MM.1S (cell line): ENCODE results near the gene RPH3AL.

Source experiments
- DNase-seq: peaks from one replicate; pipeline ENCODE4 v3.0.0-alpha.2; 2015
- H2AFZ ChIP-seq: fragments of 300-600 bp; sonication (generic); 2 replicates; pipeline ENCODE4 v1.6.0; 2016; ENCODE audit warnings: antibody characterized with exemption, low read length
- H3F3A ChIP-seq: fragments of 300-600 bp; sonication (generic); 2 replicates; pipeline ENCODE4 v1.6.1; 2016; ENCODE audit warnings: mild to moderate bottlenecking, antibody characterized with exemption, low read length, moderate library complexity, mixed read lengths; ENCODE audit not compliant: insufficient read depth
- H3K27ac ChIP-seq: fragments of 300-600 bp; sonication (generic); 2 replicates; pipeline ENCODE4 v1.5.1; 2016; ENCODE audit warnings: mild to moderate bottlenecking, low read length
- H3K27me3 ChIP-seq: fragments of 300-600 bp; sonication (generic); replicated peaks from 2 replicates; pipeline ENCODE4 v1.6.0; 2016; ENCODE audit warnings: low read length; ENCODE audit not compliant: insufficient read depth
- H3K36me3 ChIP-seq: fragments of 300-600 bp; sonication (generic); replicated peaks from 2 replicates; pipeline ENCODE4 v1.6.1; 2016; ENCODE audit warnings: mild to moderate bottlenecking, low read length, mixed read lengths; ENCODE audit not compliant: insufficient read depth
- H3K4me1 ChIP-seq: fragments of 300-600 bp; sonication (generic); 2 replicates; pipeline ENCODE4 v1.6.1; 2016; ENCODE audit warnings: low read length, mixed read lengths
- H3K4me2 ChIP-seq: fragments of 300-600 bp; sonication (generic); 2 replicates; pipeline ENCODE4 v1.6.0; 2016; ENCODE audit warnings: low read depth, low read length
- H3K4me3 ChIP-seq: fragments of 300-600 bp; sonication (generic); 2 replicates; pipeline ENCODE4 v1.5.1; 2016; ENCODE audit warnings: low read length, mixed read lengths
- H3K79me2 ChIP-seq: fragments of 300-600 bp; sonication (generic); 2 replicates; pipeline ENCODE4 v1.6.1; 2016; ENCODE audit warnings: mixed run types, low read length, mixed read lengths
- H3K9ac ChIP-seq: fragments of 300-600 bp; sonication (generic); 2 replicates; pipeline ENCODE4 v1.6.1; 2016; ENCODE audit warnings: low read length, mixed read lengths
- H3K9me2 ChIP-seq: fragments of 300-600 bp; sonication (generic); replicated peaks from 2 replicates; pipeline ENCODE4 v1.6.1; 2016; ENCODE audit warnings: mild to moderate bottlenecking, low read length, mixed read lengths; ENCODE audit not compliant: insufficient read depth
- H3K9me3 ChIP-seq: fragments of 300-600 bp; sonication (generic); replicated peaks from 2 replicates; pipeline ENCODE4 v1.6.1; 2016; ENCODE audit warnings: mild to moderate bottlenecking, low read length, mixed read lengths; ENCODE audit not compliant: insufficient read depth
- H4K20me1 ChIP-seq: fragments of 300-600 bp; sonication (generic); 2 replicates; pipeline ENCODE4 v1.6.1; 2016; ENCODE audit warnings: mild to moderate bottlenecking, low read length, moderate library complexity, mixed read lengths; ENCODE audit not compliant: insufficient read depth
- EZH2 ChIP-seq: fragments of 300-600 bp; sonication (generic); optimal IDR thresholded peaks from 2 replicates; pipeline ENCODE3; 2017; ENCODE audit warnings: low read depth, mild to moderate bottlenecking, antibody characterized with exemption, low read length, mixed read lengths
- EZH2phosphoT487 ChIP-seq: fragments of 300-600 bp; sonication (generic); IDR thresholded peaks from 2 replicates; pipeline ENCODE4 v1.6.1; 2018; ENCODE audit warnings: antibody characterized with exemption, low read length
- TF ChIP-seq, protein P1 (sequence below): fragments of 300-600 bp; sonication (generic); IDR thresholded peaks from 2 replicates; pipeline ENCODE4 v1.5.1; 2016; ENCODE audit warnings: antibody characterized with exemption, low read length, mixed read lengths

The RPH3AL gene

DNA sequence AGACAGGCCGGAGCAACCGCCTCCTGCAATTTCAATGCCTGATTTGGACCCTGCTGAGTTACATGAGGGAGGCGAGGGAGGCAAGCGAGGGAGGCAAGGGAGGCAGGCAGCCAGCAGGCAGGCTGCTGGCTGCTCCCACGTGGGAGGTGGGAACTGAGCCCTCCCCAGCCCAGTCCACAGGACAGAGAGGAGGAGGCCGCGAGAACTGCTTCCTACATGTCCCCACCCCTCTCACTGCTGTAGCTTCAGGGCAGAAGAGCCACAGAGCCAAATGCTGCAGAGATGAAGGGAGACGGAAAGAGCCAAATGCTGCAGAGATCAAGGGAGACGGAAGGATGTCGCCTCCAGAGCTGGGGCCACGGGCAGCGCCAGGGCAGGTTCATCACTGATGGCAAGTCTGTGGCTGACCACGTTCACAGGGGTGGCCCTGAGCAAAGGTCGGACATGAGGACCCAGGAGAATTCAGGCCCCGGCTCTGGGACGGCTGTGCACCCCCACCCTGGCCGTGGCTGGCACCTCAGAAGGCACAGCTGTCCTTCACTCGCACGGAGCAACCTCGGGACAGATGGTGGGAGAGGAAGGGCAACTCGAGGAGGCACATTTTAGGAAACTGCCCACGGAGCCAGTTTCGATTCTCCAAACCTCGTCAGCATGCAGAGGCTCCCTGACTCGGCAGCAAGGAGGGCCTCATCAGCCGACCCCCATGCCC lies 21.5 kb downstream of the RPH3AL start:
- Histone ChIP-seq H3K9me3 (no peaks in the 10 kb centered on the region), H3K36me3 (no peaks in the 10 kb centered on the region), H4K20me1 (no peaks in the 10 kb centered on the region), H3K79me2 (no peaks in the 10 kb centered on the region), H3K9ac (no peak overlapping the region), H3K27ac (no peak overlapping the region), H2AFZ (no peak overlapping the region), H3K4me3 (no peak overlapping the region), H3K4me1 (no peaks in the 10 kb centered on the region), H3K9me2 (no peaks in the 10 kb centered on the region), H3F3A (no peaks in the 10 kb centered on the region), H3K27me3 (peaks cover 100% of the 10 kb centered on the region), H3K4me2 (no peak overlapping the region)
- no peak for DNase-seq
- TF ChIP-seq, protein P1, sequence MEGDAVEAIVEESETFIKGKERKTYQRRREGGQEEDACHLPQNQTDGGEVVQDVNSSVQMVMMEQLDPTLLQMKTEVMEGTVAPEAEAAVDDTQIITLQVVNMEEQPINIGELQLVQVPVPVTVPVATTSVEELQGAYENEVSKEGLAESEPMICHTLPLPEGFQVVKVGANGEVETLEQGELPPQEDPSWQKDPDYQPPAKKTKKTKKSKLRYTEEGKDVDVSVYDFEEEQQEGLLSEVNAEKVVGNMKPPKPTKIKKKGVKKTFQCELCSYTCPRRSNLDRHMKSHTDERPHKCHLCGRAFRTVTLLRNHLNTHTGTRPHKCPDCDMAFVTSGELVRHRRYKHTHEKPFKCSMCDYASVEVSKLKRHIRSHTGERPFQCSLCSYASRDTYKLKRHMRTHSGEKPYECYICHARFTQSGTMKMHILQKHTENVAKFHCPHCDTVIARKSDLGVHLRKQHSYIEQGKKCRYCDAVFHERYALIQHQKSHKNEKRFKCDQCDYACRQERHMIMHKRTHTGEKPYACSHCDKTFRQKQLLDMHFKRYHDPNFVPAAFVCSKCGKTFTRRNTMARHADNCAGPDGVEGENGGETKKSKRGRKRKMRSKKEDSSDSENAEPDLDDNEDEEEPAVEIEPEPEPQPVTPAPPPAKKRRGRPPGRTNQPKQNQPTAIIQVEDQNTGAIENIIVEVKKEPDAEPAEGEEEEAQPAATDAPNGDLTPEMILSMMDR = no peak
- TF ChIP-seq EZH2 = no peak
- TF ChIP-seq EZH2phosphoT487 = no peak

DNA sequence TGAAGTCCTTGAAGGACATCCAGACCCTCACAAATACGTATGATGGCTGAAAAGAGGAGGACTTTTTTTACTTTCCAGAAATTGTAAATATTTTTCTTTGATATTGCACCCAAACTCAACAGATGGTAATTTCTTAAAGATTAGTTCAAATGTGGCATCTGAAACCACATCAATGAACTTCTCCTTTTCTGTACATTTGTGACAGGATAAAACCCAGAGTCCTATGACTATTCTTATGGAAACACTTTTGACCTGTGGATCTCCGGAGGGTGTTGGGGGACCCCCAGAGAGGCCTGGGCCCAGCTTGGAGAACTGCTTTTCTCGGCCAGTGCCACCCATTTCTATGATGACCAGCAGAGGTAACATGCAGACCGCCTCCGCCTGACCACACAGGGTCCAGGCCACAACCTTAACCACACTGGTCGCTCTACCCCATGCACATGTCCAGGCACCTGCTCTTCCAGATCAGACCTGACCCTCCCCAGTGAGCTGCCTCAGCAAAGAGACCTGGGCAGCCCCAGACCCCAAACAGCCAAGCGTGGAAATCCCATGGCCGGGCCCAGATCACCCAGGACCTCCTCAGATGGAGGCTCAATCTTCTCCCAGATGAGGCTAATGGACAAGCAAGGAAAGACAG lies 22.7 kb downstream of the RPH3AL start:
- Histone ChIP-seq H3K36me3 (no peaks in the 10 kb centered on the region), H3K27ac (no peak overlapping the region), H3F3A (no peaks in the 10 kb centered on the region), H3K4me3 (no peak overlapping the region), H2AFZ (no peak overlapping the region), H3K79me2 (no peaks in the 10 kb centered on the region), H3K9me2 (no peaks in the 10 kb centered on the region), H4K20me1 (no peaks in the 10 kb centered on the region), H3K4me2 (no peak overlapping the region), H3K4me1 (no peaks in the 10 kb centered on the region), H3K27me3 (peaks cover 100% of the 10 kb centered on the region), H3K9me3 (no peaks in the 10 kb centered on the region), H3K9ac (no peak overlapping the region)
- TF ChIP-seq EZH2phosphoT487 (no peak), EZH2 (no peak)
- TF ChIP-seq, protein P1 = no peak
- DNase-seq = no peak

DNA sequence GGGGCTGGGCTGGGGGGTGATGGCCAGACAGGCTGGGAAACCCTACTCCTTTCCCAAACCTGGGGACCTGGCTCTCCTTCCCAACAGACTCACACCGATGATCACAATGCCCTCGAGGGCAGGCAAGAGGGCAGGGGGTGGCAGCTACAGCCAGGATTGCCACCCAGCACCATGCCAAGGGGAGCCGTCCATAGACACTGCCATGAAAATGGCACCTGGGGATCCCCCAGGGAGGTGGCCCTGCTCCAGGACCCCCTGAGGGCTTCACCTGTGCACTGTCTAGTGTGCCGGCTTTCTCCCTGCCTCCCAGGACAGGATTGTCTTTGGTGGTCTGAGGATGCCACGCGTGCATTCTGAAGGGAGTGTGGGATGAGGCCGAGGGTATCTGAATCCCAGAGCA lies 24.6 kb downstream of the RPH3AL start:
- Histone ChIP-seq H2AFZ (no peak overlapping the region), H3K9me2 (no peaks in the 10 kb centered on the region), H3K9me3 (no peaks in the 10 kb centered on the region), H3K36me3 (no peaks in the 10 kb centered on the region), H3K4me3 (no peak overlapping the region), H3K4me1 (no peaks in the 10 kb centered on the region), H3K9ac (no peak overlapping the region), H3K27ac (no peak overlapping the region), H3K79me2 (no peaks in the 10 kb centered on the region), H4K20me1 (no peaks in the 10 kb centered on the region), H3F3A (no peaks in the 10 kb centered on the region), H3K4me2 (no peak overlapping the region), H3K27me3 (peaks cover 100% of the 10 kb centered on the region)
- TF ChIP-seq EZH2 = no peak
- TF ChIP-seq, protein P1 = no peak
- no peak for TF ChIP-seq EZH2phosphoT487
- DNase-seq = no peak
